WTC11 (cell line): Measurements from ENCODE around the gene TEX13C. TPM values are rescaled to one million over a fixed set of nuclear protein-coding genes. Genes with fewer than 3 reads are reported as not detected.

Experiments
- ATAC-seq: fragments of 200-7000 bp; cut with Tn5 transposase; 2 replicates; pipeline ENCODE4 v1.10.0; 2021; ENCODE audit warnings: mild to moderate bottlenecking, moderate library complexity
- CTCF ChIA-PET: fragments of 300-600 bp; sonication (Branson Sonifier 250); formaldehyde crosslinking; loops from one replicate; lab custom pipeline; 2021; ENCODE audit warnings: antibody characterized with exemption; lab: Charles Lee
- POLR2A ChIA-PET: fragments of 350-600 bp; sonication (Branson Sonifier 250); formaldehyde crosslinking; loops from one replicate; lab custom pipeline; 2021; ENCODE audit warnings: antibody characterized with exemption; lab: Charles Lee
- DNase-seq: peaks from one replicate; pipeline ENCODE4 v3.0.0; 2021; ENCODE audit warnings: low spot score
- H3K27ac Mint-ChIP-seq: 2 replicates; pipeline ENCODE4 v1.8.0; 2021; ENCODE audit warnings: mixed read lengths
- H3K27me3 Mint-ChIP-seq: 2 replicates; pipeline ENCODE4 v1.8.0; 2021; ENCODE audit warnings: low read depth, mild to moderate bottlenecking, moderate library complexity, mixed read lengths
- H3K36me3 Mint-ChIP-seq: 2 replicates; pipeline ENCODE4 v1.8.0; 2021; ENCODE audit warnings: mixed read lengths
- H3K4me1 Mint-ChIP-seq: 2 replicates; pipeline ENCODE4 v1.8.0; 2022; ENCODE audit warnings: mixed read lengths
- H3K4me3 Mint-ChIP-seq: 2 replicates; pipeline ENCODE4 v1.8.0; 2021; ENCODE audit warnings: mild to moderate bottlenecking, moderate library complexity, mixed read lengths
- H3K9me3 Mint-ChIP-seq: 2 replicates; pipeline ENCODE4 v1.8.0; 2021; ENCODE audit warnings: mixed read lengths
- CREB1 ChIP-seq: sonication (generic); formaldehyde crosslinking; IDR thresholded peaks from 2 replicates; pipeline ENCODE4 v1.8.0; 2023; ENCODE audit warnings: mild to moderate bottlenecking, missing genetic modification reagents
- FOXK1 ChIP-seq: sonication (generic); formaldehyde crosslinking; IDR thresholded peaks from 2 replicates; pipeline ENCODE4 v1.8.0; 2022; ENCODE audit warnings: mild to moderate bottlenecking, moderate library complexity, missing genetic modification reagents
- FOXP1 ChIP-seq: sonication (generic); formaldehyde crosslinking; IDR thresholded peaks from 2 replicates; pipeline ENCODE4 v1.8.0; 2022; ENCODE audit warnings: missing genetic modification reagents, mild to moderate bottlenecking, moderate library complexity, borderline replicate concordance
- HMGA2 ChIP-seq: fragments of 250-450 bp; sonication (Bioruptor Pico); IDR thresholded peaks from 2 replicates; pipeline ENCODE4 v1.4.0; 2021; ENCODE audit warnings: mild to moderate bottlenecking, moderate library complexity
- JAZF1 ChIP-seq: fragments of 250-450 bp; sonication (Bioruptor Pico); IDR thresholded peaks from 2 replicates; pipeline ENCODE4 v1.9.0; 2021; ENCODE audit warnings: moderate library complexity, mild to moderate bottlenecking, inconsistent platforms
- JUN ChIP-seq: sonication (generic); formaldehyde crosslinking; IDR thresholded peaks from 2 replicates; pipeline ENCODE4 v1.8.0; 2023; ENCODE audit warnings: mild to moderate bottlenecking, missing genetic modification reagents
- MYBL2 ChIP-seq: sonication (generic); formaldehyde crosslinking; IDR thresholded peaks from 2 replicates; pipeline ENCODE4 v1.8.1; 2023; ENCODE audit warnings: mild to moderate bottlenecking, moderate library complexity, missing genetic modification reagents
- NR3C1 ChIP-seq: sonication (generic); formaldehyde crosslinking; conservative IDR thresholded peaks from 2 replicates; pipeline ENCODE4 v1.8.1; 2023; ENCODE audit warnings: low read depth, mild to moderate bottlenecking, missing genetic modification reagents
- RORB ChIP-seq: fragments of 250-450 bp; sonication (Bioruptor Pico); IDR thresholded peaks from 2 replicates; pipeline ENCODE4 v1.9.0; 2021; ENCODE audit warnings: mild to moderate bottlenecking
- ZNF219 ChIP-seq: sonication (generic); formaldehyde crosslinking; IDR thresholded peaks from 2 replicates; pipeline ENCODE4 v1.8.0; 2023; ENCODE audit warnings: missing genetic modification reagents, mild to moderate bottlenecking, borderline replicate concordance
- ZNF671 ChIP-seq: fragments of 250-450 bp; sonication (Bioruptor Pico); IDR thresholded peaks from 2 replicates; pipeline ENCODE4 v1.8.0; 2021; ENCODE audit warnings: mild to moderate bottlenecking
- total RNA-seq: library from RNA; stranded (reverse); gene quantifications from 3 replicates; pipeline ENCODE4 v1.2.3, GENCODE V29; 2021
- TF ChIP-seq, protein P1 (sequence below): fragments of 250-450 bp; sonication (Bioruptor Pico); IDR thresholded peaks from 2 replicates; pipeline ENCODE4 v2.1.2; 2022; ENCODE audit warnings: mild to moderate bottlenecking, moderate library complexity
- TF ChIP-seq, protein P2 (sequence below): fragments of 250-450 bp; sonication (Bioruptor Pico); IDR thresholded peaks from 2 replicates; pipeline ENCODE4 v1.9.0; 2021; ENCODE audit warnings: mild to moderate bottlenecking
- TF ChIP-seq, protein P3 (sequence below): fragments of 250-450 bp; sonication (Bioruptor Pico); IDR thresholded peaks from 2 replicates; pipeline ENCODE4 v1.9.0; 2021; ENCODE audit warnings: moderate library complexity, mild to moderate bottlenecking, inconsistent platforms, borderline replicate concordance
- TF ChIP-seq, protein P4 (sequence below): fragments of 250-450 bp; sonication (Bioruptor Pico); conservative IDR thresholded peaks from 2 replicates; pipeline ENCODE4 v1.9.0; 2021; ENCODE audit warnings: mild to moderate bottlenecking
- TF ChIP-seq, protein P5 (sequence below): sonication (generic); formaldehyde crosslinking; IDR thresholded peaks from 2 replicates; pipeline ENCODE4 v1.8.1; 2022; ENCODE audit warnings: low read depth, missing genetic modification reagents, borderline replicate concordance
- TF ChIP-seq, protein P6 (sequence below): sonication (generic); formaldehyde crosslinking; conservative IDR thresholded peaks from 2 replicates; pipeline ENCODE4 v1.8.1; 2022; ENCODE audit warnings: mild to moderate bottlenecking, missing genetic modification reagents
- TF ChIP-seq, protein P7 (sequence below): sonication (generic); formaldehyde crosslinking; IDR thresholded peaks from 2 replicates; pipeline ENCODE4 v1.8.0; 2023; ENCODE audit warnings: missing genetic modification reagents
- TF ChIP-seq, protein P8 (sequence below): sonication (generic); formaldehyde crosslinking; IDR thresholded peaks from 2 replicates; pipeline ENCODE4 v1.8.1; 2022; ENCODE audit warnings: missing genetic modification reagents, borderline replicate concordance
- TF ChIP-seq, protein P9 (sequence below): sonication (generic); formaldehyde crosslinking; IDR thresholded peaks from 2 replicates; pipeline ENCODE4 v1.8.0; 2022; ENCODE audit warnings: mild to moderate bottlenecking, missing genetic modification reagents

TEX13C gene
- total RNA-seq, 1 experiment from 2014 or later, result 0.26 TPM

DNA sequence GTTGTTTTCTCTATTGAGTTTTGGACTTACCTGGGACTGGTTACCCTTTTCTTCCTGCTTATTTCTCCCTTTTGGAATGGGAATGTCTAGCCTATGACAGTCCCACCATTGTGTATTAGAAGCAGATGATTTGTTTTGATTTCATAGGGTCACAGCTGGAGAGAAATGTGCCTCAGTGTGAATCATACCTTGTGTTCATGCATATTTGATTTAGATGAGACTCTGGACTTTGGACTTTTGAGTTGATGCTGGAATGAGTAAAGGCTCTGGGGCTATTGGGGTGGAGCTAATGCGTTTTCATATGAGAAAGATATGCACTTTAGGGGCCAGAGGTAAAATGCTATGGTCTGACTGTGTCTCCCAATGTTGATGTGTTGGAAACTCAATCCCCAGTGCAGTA is 30.5 kb upstream of the TEX13C start:
- TF ChIP-seq JAZF1 (no peak), FOXP1 (CRISPR knock-in tag) (no peak), RORB (CRISPR knock-in tag) (no peak)
- TF ChIP-seq, protein P1, sequence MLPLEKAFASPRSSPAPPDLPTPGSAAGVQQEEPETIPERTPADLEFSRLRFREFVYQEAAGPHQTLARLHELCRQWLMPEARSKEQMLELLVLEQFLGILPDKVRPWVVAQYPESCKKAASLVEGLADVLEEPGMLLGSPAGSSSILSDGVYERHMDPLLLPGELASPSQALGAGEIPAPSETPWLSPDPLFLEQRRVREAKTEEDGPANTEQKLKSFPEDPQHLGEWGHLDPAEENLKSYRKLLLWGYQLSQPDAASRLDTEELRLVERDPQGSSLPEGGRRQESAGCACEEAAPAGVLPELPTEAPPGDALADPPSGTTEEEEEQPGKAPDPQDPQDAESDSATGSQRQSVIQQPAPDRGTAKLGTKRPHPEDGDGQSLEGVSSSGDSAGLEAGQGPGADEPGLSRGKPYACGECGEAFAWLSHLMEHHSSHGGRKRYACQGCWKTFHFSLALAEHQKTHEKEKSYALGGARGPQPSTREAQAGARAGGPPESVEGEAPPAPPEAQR (CRISPR knock-in tag), result no peak
- TF ChIP-seq, all 79 proteins: peak for 0
- Mint-ChIP-seq H3K27ac (no peak overlapping the region), H3K9me3 (peaks cover 4% of the 10 kb centered on the region; the same call in 1 of the 2 replicates), H3K36me3 (no peaks in the 10 kb centered on the region), H3K4me1 (peaks cover 8% of the 10 kb centered on the region), H3K27me3 (no peaks in the 10 kb centered on the region; the same call in 1 of the 2 replicates), H3K4me3 (no peak overlapping the region)
- DNase-seq (no peak), ATAC-seq (no peak)
- POLR2A ChIA-PET, result no interaction called here
- CTCF ChIA-PET, result no interaction called here

DNA sequence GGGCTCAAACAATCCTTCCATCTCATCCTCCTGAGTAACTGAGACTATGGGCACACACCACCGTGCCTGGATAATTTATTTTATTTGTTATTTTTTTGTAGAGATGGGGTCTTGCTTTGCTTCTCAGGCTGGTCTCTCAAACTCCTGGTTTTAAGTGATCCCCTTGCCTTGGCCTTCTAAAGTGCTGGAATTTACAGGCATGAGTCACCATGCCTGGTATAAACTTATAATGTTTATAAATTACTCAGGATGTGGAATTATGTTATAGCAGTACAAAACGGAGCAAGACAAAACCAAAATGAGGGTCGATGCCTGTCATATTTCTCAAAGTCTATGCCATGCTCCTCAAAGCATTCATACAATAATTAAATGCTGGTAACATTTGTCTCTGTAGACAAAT is 29.8 kb upstream of the TEX13C start:
- peaks cover 4% of the 10 kb centered on the region; the same call in 1 of the 2 replicates for H3K9me3 Mint-ChIP-seq
- ChIA-PET POLR2A (no interaction called here), CTCF (no interaction called here)
- no peak overlapping the region for H3K27ac Mint-ChIP-seq
- peaks cover 8% of the 10 kb centered on the region for H3K4me1 Mint-ChIP-seq
- H3K27me3 Mint-ChIP-seq, result no peaks in the 10 kb centered on the region
- ATAC-seq, result no peak
- H3K4me3 Mint-ChIP-seq, result no peak overlapping the region
- TF ChIP-seq, protein P2, sequence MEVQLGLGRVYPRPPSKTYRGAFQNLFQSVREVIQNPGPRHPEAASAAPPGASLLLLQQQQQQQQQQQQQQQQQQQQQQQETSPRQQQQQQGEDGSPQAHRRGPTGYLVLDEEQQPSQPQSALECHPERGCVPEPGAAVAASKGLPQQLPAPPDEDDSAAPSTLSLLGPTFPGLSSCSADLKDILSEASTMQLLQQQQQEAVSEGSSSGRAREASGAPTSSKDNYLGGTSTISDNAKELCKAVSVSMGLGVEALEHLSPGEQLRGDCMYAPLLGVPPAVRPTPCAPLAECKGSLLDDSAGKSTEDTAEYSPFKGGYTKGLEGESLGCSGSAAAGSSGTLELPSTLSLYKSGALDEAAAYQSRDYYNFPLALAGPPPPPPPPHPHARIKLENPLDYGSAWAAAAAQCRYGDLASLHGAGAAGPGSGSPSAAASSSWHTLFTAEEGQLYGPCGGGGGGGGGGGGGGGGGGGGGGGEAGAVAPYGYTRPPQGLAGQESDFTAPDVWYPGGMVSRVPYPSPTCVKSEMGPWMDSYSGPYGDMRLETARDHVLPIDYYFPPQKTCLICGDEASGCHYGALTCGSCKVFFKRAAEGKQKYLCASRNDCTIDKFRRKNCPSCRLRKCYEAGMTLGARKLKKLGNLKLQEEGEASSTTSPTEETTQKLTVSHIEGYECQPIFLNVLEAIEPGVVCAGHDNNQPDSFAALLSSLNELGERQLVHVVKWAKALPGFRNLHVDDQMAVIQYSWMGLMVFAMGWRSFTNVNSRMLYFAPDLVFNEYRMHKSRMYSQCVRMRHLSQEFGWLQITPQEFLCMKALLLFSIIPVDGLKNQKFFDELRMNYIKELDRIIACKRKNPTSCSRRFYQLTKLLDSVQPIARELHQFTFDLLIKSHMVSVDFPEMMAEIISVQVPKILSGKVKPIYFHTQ (CRISPR knock-in tag), result no peak
- TF ChIP-seq JUN (no peak), ZNF219 (CRISPR knock-in tag) (no peak), MYBL2 (CRISPR knock-in tag) (no peak), CREB1 (CRISPR knock-in tag) (no peak), FOXK1 (CRISPR knock-in tag) (no peak)
- TF ChIP-seq, protein P3, sequence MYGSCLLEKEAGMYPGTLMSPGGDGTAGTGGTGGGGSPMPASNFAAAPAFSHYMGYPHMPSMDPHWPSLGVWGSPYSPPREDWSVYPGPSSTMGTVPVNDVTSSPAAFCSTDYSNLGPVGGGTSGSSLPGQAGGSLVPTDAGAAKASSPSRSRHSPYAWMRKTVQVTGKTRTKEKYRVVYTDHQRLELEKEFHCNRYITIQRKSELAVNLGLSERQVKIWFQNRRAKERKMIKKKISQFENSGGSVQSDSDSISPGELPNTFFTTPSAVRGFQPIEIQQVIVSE (CRISPR knock-in tag), result no peak
- no peaks in the 10 kb centered on the region for H3K36me3 Mint-ChIP-seq
- no peak for DNase-seq

DNA sequence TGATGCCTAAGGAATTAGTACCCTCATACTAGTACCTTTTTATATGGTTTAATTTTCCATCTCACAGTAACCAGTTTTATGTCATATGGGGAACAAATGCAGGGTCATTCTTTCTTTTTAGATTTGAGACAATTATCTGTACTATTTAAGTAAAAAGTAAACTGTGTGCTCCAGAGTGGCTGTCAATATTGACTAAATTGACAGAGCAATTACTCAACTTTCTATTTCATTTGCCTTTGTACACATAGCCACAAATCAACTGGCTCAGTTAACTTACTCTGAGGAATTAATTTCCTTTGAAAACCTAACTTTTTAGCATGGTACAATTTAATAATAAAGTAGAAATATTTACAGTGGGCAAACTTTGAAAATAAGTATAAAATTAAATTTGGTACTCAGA is 28.5 kb upstream of the TEX13C start:
- no peaks in the 10 kb centered on the region for H3K27me3 Mint-ChIP-seq

More for the DNA sequence above, 28.5 kb upstream of the TEX13C start:
- Mint-ChIP-seq H3K4me3 (no peak overlapping the region), H3K36me3 (no peaks in the 10 kb centered on the region), H3K9me3 (peaks cover 4% of the 10 kb centered on the region; the same call in 1 of the 2 replicates), H3K27ac (no peak overlapping the region), H3K4me1 (peaks cover 8% of the 10 kb centered on the region)
- CTCF ChIA-PET, result no interaction called here
- POLR2A ChIA-PET, result no interaction called here
- ATAC-seq (no peak), DNase-seq (no peak)
- TF ChIP-seq, protein P4, sequence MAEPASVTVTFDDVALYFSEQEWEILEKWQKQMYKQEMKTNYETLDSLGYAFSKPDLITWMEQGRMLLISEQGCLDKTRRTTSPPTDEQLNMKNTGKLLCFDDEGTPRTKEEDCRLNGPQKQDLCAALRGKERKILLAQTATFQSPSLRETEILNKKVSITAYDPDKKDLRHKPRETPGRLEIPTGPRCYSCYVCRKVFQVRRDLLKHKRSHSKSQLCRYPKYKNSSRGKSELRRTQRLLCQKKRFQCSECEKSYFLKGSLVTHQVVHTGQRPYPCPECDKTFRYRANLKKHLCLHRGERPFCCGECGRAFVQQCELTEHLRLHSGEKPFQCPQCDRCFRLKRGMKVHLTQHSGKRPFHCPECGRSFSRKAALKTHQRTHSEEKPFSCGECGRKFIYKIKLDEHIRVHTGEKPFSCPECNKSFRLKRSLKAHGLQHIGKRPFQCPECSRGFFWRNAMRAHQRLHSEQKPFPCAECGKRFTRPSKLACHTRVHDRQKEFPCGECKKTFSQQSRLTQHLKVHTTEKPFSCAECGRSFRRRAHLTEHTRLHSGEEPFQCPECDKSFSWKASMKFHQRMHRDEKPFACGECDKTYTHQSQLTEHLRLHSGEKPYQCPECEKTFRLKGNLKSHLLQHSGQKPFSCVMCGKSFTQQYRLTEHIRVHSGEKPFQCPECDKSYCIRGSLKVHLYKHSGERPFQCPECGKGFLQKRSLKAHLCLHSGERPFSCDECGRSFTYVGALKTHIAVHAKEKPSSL, result no peak
- TF ChIP-seq ZNF671 (no peak), HMGA2 (CRISPR knock-in tag) (no peak), JAZF1 (no peak), NR3C1 (CRISPR knock-in tag) (no peak)
- TF ChIP-seq, protein P5, sequence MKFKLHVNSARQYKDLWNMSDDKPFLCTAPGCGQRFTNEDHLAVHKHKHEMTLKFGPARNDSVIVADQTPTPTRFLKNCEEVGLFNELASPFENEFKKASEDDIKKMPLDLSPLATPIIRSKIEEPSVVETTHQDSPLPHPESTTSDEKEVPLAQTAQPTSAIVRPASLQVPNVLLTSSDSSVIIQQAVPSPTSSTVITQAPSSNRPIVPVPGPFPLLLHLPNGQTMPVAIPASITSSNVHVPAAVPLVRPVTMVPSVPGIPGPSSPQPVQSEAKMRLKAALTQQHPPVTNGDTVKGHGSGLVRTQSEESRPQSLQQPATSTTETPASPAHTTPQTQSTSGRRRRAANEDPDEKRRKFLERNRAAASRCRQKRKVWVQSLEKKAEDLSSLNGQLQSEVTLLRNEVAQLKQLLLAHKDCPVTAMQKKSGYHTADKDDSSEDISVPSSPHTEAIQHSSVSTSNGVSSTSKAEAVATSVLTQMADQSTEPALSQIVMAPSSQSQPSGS (CRISPR knock-in tag), result no peak
- TF ChIP-seq, protein P6, sequence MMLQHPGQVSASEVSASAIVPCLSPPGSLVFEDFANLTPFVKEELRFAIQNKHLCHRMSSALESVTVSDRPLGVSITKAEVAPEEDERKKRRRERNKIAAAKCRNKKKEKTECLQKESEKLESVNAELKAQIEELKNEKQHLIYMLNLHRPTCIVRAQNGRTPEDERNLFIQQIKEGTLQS (CRISPR knock-in tag), result no peak
- TF ChIP-seq, protein P7, sequence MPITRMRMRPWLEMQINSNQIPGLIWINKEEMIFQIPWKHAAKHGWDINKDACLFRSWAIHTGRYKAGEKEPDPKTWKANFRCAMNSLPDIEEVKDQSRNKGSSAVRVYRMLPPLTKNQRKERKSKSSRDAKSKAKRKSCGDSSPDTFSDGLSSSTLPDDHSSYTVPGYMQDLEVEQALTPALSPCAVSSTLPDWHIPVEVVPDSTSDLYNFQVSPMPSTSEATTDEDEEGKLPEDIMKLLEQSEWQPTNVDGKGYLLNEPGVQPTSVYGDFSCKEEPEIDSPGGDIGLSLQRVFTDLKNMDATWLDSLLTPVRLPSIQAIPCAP (CRISPR knock-in tag), result no peak
- TF ChIP-seq, protein P8, sequence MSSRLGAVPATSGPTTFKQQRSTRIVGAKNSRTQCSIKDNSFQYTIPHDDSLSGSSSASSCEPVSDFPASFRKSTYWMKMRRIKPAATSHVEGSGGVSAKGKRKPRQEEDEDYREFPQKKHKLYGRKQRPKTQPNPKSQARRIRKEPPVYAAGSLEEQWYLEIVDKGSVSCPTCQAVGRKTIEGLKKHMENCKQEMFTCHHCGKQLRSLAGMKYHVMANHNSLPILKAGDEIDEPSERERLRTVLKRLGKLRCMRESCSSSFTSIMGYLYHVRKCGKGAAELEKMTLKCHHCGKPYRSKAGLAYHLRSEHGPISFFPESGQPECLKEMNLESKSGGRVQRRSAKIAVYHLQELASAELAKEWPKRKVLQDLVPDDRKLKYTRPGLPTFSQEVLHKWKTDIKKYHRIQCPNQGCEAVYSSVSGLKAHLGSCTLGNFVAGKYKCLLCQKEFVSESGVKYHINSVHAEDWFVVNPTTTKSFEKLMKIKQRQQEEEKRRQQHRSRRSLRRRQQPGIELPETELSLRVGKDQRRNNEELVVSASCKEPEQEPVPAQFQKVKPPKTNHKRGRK (CRISPR knock-in tag), result no peak
- TF ChIP-seq, protein P9, sequence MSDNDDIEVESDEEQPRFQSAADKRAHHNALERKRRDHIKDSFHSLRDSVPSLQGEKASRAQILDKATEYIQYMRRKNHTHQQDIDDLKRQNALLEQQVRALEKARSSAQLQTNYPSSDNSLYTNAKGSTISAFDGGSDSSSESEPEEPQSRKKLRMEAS (CRISPR knock-in tag), result no peak
